ENCODE measurements around the gene RALGAPB. TPM values are rescaled to one million over a fixed set of nuclear protein-coding genes. Genes with fewer than 3 reads are reported as not detected.
A peak's percentile ranks its signal among the peaks of the same experiment; 100 is the strongest.

RALGAPB gene
- total and polyA plus RNA-seq, 2 of the 13 experiments (the other 11 are each of a cell fraction or from before 2014, with no cell fraction given), result 17.6 to 30.6 TPM

GRCh38 chr20:38604873-38605303 lies 132.2 kb downstream of the RALGAPB start (continued):
- TF ChIP-seq ATF2 (CRISPR knock-in tag; IDR thresholded peaks at IDR 0.05), result peak; percentile 79
- no peak for TF ChIP-seq ZFP36 (IDR thresholded peaks at IDR 0.05; ENCODE audit: borderline replicate concordance, low read depth, low read length, partially characterized antibody)
- peak; percentile 92 for TF ChIP-seq MEF2D (CRISPR knock-in tag; IDR thresholded peaks at IDR 0.05)
- TF ChIP-seq ZNF792 (CRISPR knock-in tag; IDR thresholded peaks at IDR 0.05), result peak; percentile 90
- no peak for TF ChIP-seq HES4 (CRISPR knock-in tag; IDR thresholded peaks at IDR 0.05; ENCODE audit: borderline replicate concordance)
- TF ChIP-seq ELF3 (CRISPR knock-in tag; IDR thresholded peaks at IDR 0.05), result peak; percentile 98
- TF ChIP-seq CREM (IDR thresholded peaks at IDR 0.05), result peak; percentile 87
- no peak for TF ChIP-seq CREM (CRISPR knock-in tag; IDR thresholded peaks at IDR 0.05)
- TF ChIP-seq USF2 (IDR thresholded peaks at IDR 0.05; ENCODE audit: low read depth, low read length), result no peak
- no peak for TF ChIP-seq USF2 (CRISPR knock-in tag; IDR thresholded peaks at IDR 0.05; ENCODE audit: borderline replicate concordance)
- TF ChIP-seq ZNF720 (CRISPR knock-in tag; IDR thresholded peaks at IDR 0.05), result no peak
- peak; percentile 99 for TF ChIP-seq NR2F2 (IDR thresholded peaks at IDR 0.05; ENCODE audit: borderline replicate concordance, low read depth)
- no peak for TF ChIP-seq ZBTB38 (CRISPR knock-in tag; IDR thresholded peaks at IDR 0.05)
- TF ChIP-seq ZNF431 (CRISPR knock-in tag; IDR thresholded peaks at IDR 0.05; ENCODE audit: borderline replicate concordance, low read depth), result no peak
- peak; percentile 94 for TF ChIP-seq MED1 (CRISPR knock-in tag; IDR thresholded peaks at IDR 0.05)
- TF ChIP-seq FOSL2 (CRISPR knock-in tag; IDR thresholded peaks at IDR 0.05), result peak; percentile 100
- TF ChIP-seq KLF13 (CRISPR knock-in tag; IDR thresholded peaks at IDR 0.05), result no peak
- peak; percentile 87; the same call in 1 of the 2 replicates for TF ChIP-seq NCOR1 (IDR thresholded peaks at IDR 0.05; ENCODE audit: borderline replicate concordance, low read length)
- TF ChIP-seq SRSF9 (IDR thresholded peaks at IDR 0.05; ENCODE audit: borderline replicate concordance, insufficient read depth, low read depth, low read length, poor library complexity, severe bottlenecking), result no peak
- TF ChIP-seq RCOR2 (CRISPR knock-in tag; IDR thresholded peaks at IDR 0.05), result peak; percentile 98
- TF ChIP-seq ZNF570 (CRISPR knock-in tag; IDR thresholded peaks at IDR 0.05; ENCODE audit: borderline replicate concordance), result no peak
- peak; percentile 92 for TF ChIP-seq ZNF335 (CRISPR knock-in tag; IDR thresholded peaks at IDR 0.05)
- peak; percentile 89 for TF ChIP-seq SMAD3 (CRISPR knock-in tag; IDR thresholded peaks at IDR 0.05)
- no peak for TF ChIP-seq DZIP1 (CRISPR knock-in tag; IDR thresholded peaks at IDR 0.05)
